ENCODE results near the gene BMP6. TPM values are rescaled to one million over a fixed set of nuclear protein-coding genes. Genes with fewer than 3 reads are reported as not detected.

The BMP6 gene
- polyA plus RNA-seq, 2 of the 4 experiments (the other 2 are of a cell fraction) = 8.4 to 23.0 TPM

DNA sequence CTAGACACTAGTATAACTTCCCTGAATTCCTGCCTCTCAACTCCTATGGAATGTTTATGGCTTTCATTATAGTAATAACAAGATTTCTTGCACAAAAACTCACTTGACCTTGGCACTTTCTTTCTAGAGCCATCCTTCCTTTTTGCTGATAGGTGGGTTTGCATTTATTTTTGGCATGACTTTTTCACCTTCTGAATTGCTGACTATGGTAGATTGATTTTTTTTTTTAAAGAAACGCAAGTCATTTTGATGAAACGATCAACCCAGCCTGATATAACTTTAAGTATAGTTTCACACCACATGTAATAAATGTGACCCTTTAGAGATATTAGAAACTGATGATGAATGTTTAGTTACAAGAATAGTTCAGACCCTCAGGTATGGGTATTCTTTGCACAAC, 61.8 kb downstream of the BMP6 start:
- WGBS (ENCODE audit: missing lambda C conversion rate) = 82% methylated on average over 2 of the region's 2 CpGs
- H3K4me2 ChIP-seq = no peak overlapping the region
- DNase-seq (ENCODE audit: low read depth in 1 of 2, low spot score in 1 of 2) (no peak), FAIRE-seq (no peak), ATAC-seq (no peak)
- H3K27ac ChIP-seq = no peak overlapping the region
- no peak for TF ChIP-seq PHF8 (IDR thresholded peaks at IDR 0.05; ENCODE audit: borderline replicate concordance, low read depth)
- TF ChIP-seq MAFK (IDR thresholded peaks at IDR 0.05; ENCODE audit: partially characterized antibody) = peak; percentile 41
- no peak overlapping the region for H3K4me3 ChIP-seq
- H3K4me1 ChIP-seq = 0 out of 3 replicates have a peak, but pooled peaks cover 3% of the 10 kb centered on the region
- POLR2A ChIA-PET = no interaction called here
- CTCF ChIA-PET = interaction anchor here (1.4 kb wide), 1 partner anchor 41 kb away, joined by 4 read pairs; no protein-coding TSS in a partner anchor
- H3K9me3 ChIP-seq = no peaks in the 10 kb centered on the region

DNA sequence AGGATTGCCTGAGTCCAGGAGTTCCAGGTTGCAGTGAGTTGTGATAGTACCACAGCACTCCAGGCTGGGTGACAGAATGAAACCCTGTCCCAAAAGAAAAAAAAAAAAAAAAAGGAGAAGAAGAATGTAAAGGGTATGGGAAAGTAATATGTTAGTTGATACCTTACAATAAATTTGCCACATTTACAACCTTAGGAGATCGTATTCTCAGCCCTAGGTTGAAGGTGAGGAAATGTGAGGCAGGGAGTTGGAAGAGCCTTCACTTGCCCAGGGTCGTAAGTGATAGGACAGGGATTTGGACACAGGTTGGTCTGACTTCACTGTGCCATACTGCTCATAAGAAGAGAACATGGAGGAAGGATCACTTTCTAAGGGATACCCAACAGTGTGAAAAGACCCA, 68.6 kb downstream of the BMP6 start:
- ChIA-PET POLR2A (no interaction called here), CTCF (interaction anchor here (0.7 kb wide), 1 partner anchor 10 kb away, joined by 3 read pairs; no protein-coding TSS in a partner anchor)
- Histone ChIP-seq H3K4me2 (no peak overlapping the region), H3K4me1 (no peaks in the 10 kb centered on the region), H3K27ac (no peak overlapping the region), H3K4me3 (no peak overlapping the region), H3K9me3 (no peaks in the 10 kb centered on the region)
- 62% methylated on average over 2 of the region's 2 CpGs for WGBS (ENCODE audit: missing lambda C conversion rate)
- TF ChIP-seq BHLHE40 (IDR thresholded peaks at IDR 0.05; ENCODE audit: low read depth, low read length) = no peak
- no peak for TF ChIP-seq CHD4 (IDR thresholded peaks at IDR 0.05; ENCODE audit: borderline replicate concordance)
- TF ChIP-seq MYC (IDR thresholded peaks at IDR 0.05; ENCODE audit: borderline replicate concordance, low read length) = no peak
- TF ChIP-seq HOXB5 (CRISPR knock-in tag; IDR thresholded peaks at IDR 0.05) = no peak
- no peak for TF ChIP-seq JUNB (IDR thresholded peaks at IDR 0.05)
- no peak for TF ChIP-seq RNF2 (IDR thresholded peaks at IDR 0.05; ENCODE audit: borderline replicate concordance, low read depth)
- no peak for TF ChIP-seq E2F6 (IDR thresholded peaks at IDR 0.05; ENCODE audit: borderline replicate concordance, low read depth)
- no peak for TF ChIP-seq MAFK (IDR thresholded peaks at IDR 0.05; ENCODE audit: partially characterized antibody)
- TF ChIP-seq CBX8 (IDR thresholded peaks at IDR 0.05) = no peak
- ATAC-seq (no peak), DNase-seq (ENCODE audit: low read depth in 1 of 2, low spot score in 1 of 2) (no peak), FAIRE-seq (no peak)

- FAIRE-seq (no peak), DNase-seq (ENCODE audit: low read depth in 1 of 2, low spot score in 1 of 2) (no peak), ATAC-seq (no peak)
- TF ChIP-seq CTCF (IDR thresholded peaks at IDR 0.05) = no peak
- TF ChIP-seq TP53 (CRISPR knock-in tag; IDR thresholded peaks at IDR 0.05) = no peak
- no peak for TF ChIP-seq HOXA7 (CRISPR knock-in tag; IDR thresholded peaks at IDR 0.05)
- no peak for TF ChIP-seq RFX5 (IDR thresholded peaks at IDR 0.05)
- no peak for TF ChIP-seq CEBPB (IDR thresholded peaks at IDR 0.05)
- TF ChIP-seq EHF (CRISPR knock-in tag; IDR thresholded peaks at IDR 0.05) = no peak
- TF ChIP-seq JUNB (IDR thresholded peaks at IDR 0.05) = no peak
- no peak for TF ChIP-seq EHMT2 (IDR thresholded peaks at IDR 0.05; ENCODE audit: low read depth)
- no peak for TF ChIP-seq RNF2 (IDR thresholded peaks at IDR 0.05; ENCODE audit: borderline replicate concordance, low read depth)
- no peak for TF ChIP-seq JUN (IDR thresholded peaks at IDR 0.05)
- WGBS (ENCODE audit: missing lambda C conversion rate) = 92% methylated on average over 2 of the region's 2 CpGs
- H3K4me3 ChIP-seq = no peak overlapping the region
- H3K4me2 ChIP-seq = no peak overlapping the region
- H3K4me1 ChIP-seq = no peaks in the 10 kb centered on the region
- CTCF ChIA-PET = no interaction called here
- POLR2A ChIA-PET = no interaction called here
- no peaks in the 10 kb centered on the region for H3K9me3 ChIP-seq
- no peak overlapping the region for H3K27ac ChIP-seq
These were observed 71.5 kb downstream of the BMP6 start for GRCh38 chr6:7797386-7797785.

- Histone ChIP-seq H3K27ac (no peak overlapping the region), H3K4me3 (no peak overlapping the region), H3K4me2 (no peak overlapping the region), H3K9me3 (no peaks in the 10 kb centered on the region), H3K4me1 (no peaks in the 10 kb centered on the region)
- ATAC-seq (no peak), DNase-seq (ENCODE audit: low read depth in 1 of 2, low spot score in 1 of 2) (no peak), FAIRE-seq (no peak)
- ChIA-PET POLR2A (no interaction called here), CTCF (no interaction called here)
- no peak for TF ChIP-seq KDM1A (IDR thresholded peaks at IDR 0.05; ENCODE audit: low read depth)
- no peak for TF ChIP-seq ZNF302 (CRISPR knock-in tag; IDR thresholded peaks at IDR 0.05)
- TF ChIP-seq RAD21 (conservative IDR thresholded peaks at IDR 0.05 in 1 of 2, IDR thresholded peaks at IDR 0.05 in 1 of 2) = no peak
- no peak for TF ChIP-seq NPAS2 (CRISPR knock-in tag; IDR thresholded peaks at IDR 0.05; ENCODE audit: borderline replicate concordance)
- no peak for TF ChIP-seq ZC3H11A (IDR thresholded peaks at IDR 0.05)
- no peak for TF ChIP-seq SMC3 (IDR thresholded peaks at IDR 0.05)
- TF ChIP-seq POLR2A (IDR thresholded peaks at IDR 0.05; ENCODE audit: low read length) = no peak
- TF ChIP-seq, protein P1, sequence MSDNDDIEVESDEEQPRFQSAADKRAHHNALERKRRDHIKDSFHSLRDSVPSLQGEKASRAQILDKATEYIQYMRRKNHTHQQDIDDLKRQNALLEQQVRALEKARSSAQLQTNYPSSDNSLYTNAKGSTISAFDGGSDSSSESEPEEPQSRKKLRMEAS (IDR thresholded peaks at IDR 0.05) = no peak
- no peak for TF ChIP-seq RFX5 (IDR thresholded peaks at IDR 0.05)
- TF ChIP-seq HOXB13 (CRISPR knock-in tag; IDR thresholded peaks at IDR 0.05; ENCODE audit: low read depth) = no peak
- TF ChIP-seq KDM5A (IDR thresholded peaks at IDR 0.05) = no peak
- TF ChIP-seq JUNB (IDR thresholded peaks at IDR 0.05) = no peak
- no peak for TF ChIP-seq TP53 (CRISPR knock-in tag; IDR thresholded peaks at IDR 0.05)
- TF ChIP-seq NR3C1 (IDR thresholded peaks at IDR 0.05) = no peak
- TF ChIP-seq EHMT2 (IDR thresholded peaks at IDR 0.05; ENCODE audit: low read depth) = no peak
- WGBS (ENCODE audit: missing lambda C conversion rate) = 81% methylated on average over 6 of the region's 6 CpGs
These were observed 72.9 kb downstream of the BMP6 start for GRCh38 chr6:7798751-7799150.
